OCI-LY1 (cell line): ENCODE measurements around the gene WNT11.

Source experiments
- EZH2 ChIP-seq: fragments of 200-600 bp; sonication (generic), shearing (Covaris generic); IDR thresholded peaks from 2 replicates; pipeline ENCODE4 v1.8.0; 2017; ENCODE audit warnings: borderline replicate concordance, mixed run types, mild to moderate bottlenecking, antibody characterized with exemption, low read length, moderate library complexity, mixed read lengths
- TF ChIP-seq, protein P1 (sequence below): fragments of 200-600 bp; sonication (generic), shearing (Covaris generic); IDR thresholded peaks from 2 replicates; pipeline ENCODE4 v1.5.1; 2017; ENCODE audit warnings: mild to moderate bottlenecking, antibody characterized with exemption, low read length, moderate library complexity, mixed read lengths

DNA sequence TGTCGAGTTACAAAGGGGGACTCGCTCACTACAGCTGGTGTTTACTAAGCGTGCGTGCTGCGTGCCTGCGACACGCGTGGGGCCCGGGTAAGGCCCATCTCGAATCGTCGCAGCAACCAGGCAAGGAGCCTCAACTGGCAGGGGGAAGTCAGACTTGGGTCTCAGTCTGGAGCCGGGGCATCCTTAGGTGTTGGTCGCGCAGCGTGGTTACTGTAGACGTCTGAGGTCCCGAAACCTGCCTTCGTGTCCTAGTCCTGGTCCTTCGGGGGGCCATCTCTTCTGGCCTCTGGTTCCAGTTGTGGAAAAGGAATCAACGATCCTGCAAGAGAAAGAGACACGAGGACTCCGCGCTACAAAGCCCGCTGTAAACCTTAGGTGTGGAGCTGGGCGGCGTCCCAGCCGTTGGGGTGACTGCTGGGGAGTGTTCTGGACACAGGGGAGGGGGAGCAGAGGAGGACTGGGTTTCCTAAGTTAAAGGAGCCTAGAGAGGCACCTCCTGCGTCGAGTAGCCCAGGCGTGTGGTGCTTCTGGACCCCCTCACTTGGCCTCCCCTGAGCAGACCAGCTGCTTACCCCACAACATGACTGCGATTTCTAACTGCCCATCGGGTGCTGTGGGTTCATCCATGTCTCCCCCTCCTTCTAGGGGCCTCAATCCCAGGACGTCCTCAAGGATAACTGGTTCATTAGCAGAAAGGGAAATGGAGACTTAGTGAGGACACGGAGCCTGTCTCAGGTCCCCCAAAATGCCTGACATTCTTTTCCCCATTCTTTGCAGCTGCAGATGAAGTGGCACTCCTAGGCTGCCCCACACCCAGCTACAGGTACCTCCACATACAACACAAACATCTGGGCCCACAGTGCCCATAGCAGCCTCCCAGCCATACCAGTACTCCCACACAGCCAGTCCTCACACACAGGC, 4.9 kb upstream of the WNT11 start:
- TF ChIP-seq, protein P1, sequence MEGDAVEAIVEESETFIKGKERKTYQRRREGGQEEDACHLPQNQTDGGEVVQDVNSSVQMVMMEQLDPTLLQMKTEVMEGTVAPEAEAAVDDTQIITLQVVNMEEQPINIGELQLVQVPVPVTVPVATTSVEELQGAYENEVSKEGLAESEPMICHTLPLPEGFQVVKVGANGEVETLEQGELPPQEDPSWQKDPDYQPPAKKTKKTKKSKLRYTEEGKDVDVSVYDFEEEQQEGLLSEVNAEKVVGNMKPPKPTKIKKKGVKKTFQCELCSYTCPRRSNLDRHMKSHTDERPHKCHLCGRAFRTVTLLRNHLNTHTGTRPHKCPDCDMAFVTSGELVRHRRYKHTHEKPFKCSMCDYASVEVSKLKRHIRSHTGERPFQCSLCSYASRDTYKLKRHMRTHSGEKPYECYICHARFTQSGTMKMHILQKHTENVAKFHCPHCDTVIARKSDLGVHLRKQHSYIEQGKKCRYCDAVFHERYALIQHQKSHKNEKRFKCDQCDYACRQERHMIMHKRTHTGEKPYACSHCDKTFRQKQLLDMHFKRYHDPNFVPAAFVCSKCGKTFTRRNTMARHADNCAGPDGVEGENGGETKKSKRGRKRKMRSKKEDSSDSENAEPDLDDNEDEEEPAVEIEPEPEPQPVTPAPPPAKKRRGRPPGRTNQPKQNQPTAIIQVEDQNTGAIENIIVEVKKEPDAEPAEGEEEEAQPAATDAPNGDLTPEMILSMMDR: no peak
- no peak for TF ChIP-seq EZH2
